GF-D8 (cell line): ENCODE results near the gene PAX7.

ENCODE experiments used
- DNase-seq: peaks from one replicate; lab custom pipeline; 2025; lab: John Stamatoyannopoulos, UW

The PAX7 gene

DNA sequence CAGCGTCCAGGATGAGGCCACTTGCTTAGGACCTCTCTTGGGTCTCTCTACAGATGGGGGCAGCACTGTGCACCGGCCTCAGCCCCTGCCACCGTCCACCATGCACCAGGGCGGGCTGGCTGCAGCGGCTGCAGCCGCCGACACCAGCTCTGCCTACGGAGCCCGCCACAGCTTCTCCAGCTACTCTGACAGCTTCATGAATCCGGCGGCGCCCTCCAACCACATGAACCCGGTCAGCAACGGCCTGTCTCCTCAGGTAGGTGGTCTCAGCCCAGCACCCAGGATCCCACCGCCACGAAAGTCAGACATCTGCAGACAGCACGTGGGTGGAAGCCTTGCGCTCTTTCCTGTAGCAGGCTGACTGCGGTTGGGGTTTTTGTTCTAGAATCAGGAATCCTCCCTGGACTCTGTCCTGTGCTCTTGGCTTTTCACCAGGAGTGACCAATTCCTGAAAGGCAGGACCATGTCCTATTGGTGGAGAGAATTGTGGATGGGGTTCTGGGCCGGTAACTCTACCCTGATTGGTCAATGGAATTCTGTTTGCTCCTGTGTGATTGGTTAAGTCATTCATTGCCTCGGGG is 72.5 kb downstream of the PAX7 start:
- no peak for DNase-seq

DNA sequence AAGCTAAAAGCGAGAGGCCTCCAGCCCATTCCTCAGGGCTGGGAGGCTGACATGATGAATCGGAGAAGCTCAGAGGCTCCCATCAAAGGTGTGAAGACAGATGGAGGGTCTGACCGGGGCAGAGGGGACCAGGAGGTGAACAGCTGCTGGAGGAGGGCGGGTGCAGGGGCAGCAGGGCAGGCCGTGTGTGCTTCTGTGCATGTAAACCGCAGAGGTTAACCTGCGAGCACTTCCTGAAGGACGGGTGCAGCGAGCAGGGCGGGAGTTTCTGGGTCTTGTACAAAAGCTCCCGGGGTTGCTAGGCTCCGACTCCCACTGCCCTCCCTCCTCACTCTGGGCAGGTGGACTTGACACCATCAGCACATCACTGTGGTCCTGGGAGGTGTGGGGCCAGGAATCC is 75.2 kb downstream of the PAX7 start:
- DNase-seq: no peak

DNA sequence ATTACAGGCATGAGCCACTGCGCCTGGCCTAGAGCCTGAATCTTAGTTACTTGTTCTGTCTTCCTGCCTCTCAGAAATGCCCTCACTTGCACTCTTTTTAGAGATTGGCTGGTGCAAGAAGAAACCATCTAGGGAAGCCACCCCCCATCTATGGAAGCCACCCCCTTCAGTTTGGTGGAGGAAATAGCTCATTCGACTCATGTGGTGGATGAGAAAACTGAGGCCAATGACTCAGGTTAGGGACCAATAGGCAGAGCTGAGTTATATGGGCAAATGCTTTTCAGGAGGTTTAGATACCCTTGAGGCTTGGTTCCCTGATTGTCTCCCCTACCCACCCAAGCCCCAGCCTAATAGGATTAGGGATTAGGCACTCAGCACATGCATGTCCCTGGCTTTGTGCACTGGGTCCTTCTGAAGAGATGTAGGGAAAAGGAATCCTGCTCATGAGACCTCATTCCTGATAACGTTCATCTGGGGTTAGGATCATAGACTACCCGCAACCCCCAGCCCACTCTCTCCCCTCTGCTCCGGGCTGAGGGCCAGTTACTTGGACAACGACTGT is 77.1 kb downstream of the PAX7 start:
- no peak for DNase-seq

DNA sequence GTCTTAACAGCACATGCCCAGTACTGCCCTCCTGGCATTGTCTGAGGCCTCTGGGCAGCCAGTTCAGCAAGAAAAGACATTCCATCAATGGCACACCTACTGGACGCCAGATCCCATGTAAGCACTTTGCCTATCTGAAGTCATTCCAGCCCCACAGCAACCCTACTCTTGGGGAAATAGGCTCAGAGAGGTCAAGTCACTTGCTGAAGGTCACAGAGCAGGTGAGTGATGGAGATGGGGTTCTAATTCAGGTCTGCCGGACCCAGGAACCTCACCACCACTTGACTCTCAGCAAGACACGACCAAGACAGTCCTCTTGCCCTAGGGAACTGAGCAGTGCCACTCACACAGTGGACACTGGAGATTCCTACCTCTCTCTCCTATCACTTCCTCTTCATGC is 79.4 kb downstream of the PAX7 start:
- no peak for DNase-seq

DNA sequence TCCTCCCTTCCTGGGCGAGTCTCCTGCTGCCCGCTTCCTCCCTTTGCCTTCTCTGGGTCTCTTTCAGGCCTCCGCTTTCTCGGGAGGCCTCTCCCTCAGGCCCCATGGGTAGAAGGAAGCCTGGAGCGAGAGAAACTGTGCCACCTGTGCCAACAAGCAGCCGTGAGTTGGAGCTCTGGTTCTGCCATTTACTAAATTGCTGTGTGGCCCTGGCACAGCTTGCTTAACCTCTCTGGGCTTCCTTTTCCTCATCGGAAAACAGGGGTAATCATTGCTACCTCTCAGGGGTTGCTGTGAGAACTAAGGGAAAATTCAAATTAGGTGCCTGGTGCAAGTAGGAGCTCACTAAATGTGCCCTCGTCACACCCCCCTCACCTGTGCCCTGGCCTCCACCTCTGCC is 80.4 kb downstream of the PAX7 start:
- DNase-seq: no peak

DNA sequence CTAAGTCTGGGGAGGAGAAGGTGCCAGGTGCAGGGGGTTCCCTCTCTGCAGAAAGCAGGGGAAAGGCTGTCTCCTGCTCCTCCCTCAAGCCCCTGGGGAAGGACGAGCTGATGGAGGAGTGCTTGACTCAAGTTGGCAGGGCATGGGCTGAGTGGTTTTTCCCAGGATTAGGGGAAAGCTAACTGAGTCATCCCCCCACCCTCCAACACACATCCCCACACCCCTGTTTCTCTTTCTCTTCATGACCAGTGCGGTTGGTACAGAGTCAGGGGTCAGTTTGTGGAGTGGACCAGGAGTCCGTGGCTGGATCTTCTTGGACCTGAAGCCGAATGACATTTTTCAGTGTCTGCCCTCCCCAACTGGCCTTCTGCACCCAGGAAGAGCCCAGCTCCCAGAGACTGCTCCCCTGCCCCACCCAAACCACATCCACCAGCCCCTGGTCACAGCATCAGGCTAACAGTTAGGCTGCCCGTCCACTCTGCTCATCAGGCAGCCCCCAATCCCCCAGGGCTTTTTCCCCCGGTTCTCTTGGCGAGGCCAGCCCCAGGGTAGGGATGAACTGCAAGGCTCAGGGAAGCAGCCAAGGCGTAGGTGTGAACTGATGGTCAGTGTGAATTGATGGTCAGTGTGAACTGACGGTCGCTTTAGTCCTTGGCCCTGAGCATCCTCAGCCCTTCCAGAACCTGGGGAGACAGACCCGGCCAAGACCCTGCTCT is 81.0 kb downstream of the PAX7 start:
- DNase-seq: no peak

DNA sequence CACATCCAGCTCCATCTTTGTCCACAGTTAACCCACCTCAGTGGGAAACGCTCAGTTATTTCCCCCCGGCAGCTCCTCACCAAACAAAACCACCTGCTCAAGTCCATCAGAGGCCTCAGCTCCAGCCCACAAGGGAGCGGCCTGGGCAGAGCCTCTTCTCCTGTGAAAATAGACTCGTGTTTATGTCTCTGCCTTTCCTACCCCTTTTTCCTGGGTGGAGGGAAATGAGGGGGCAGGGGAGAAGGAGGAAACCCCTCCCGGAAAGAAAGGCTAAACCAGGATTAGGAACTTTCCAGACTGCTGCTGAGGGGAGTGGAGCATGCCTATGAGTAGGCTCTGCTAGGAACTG is 81.6 kb downstream of the PAX7 start:
- DNase-seq: no peak

DNA sequence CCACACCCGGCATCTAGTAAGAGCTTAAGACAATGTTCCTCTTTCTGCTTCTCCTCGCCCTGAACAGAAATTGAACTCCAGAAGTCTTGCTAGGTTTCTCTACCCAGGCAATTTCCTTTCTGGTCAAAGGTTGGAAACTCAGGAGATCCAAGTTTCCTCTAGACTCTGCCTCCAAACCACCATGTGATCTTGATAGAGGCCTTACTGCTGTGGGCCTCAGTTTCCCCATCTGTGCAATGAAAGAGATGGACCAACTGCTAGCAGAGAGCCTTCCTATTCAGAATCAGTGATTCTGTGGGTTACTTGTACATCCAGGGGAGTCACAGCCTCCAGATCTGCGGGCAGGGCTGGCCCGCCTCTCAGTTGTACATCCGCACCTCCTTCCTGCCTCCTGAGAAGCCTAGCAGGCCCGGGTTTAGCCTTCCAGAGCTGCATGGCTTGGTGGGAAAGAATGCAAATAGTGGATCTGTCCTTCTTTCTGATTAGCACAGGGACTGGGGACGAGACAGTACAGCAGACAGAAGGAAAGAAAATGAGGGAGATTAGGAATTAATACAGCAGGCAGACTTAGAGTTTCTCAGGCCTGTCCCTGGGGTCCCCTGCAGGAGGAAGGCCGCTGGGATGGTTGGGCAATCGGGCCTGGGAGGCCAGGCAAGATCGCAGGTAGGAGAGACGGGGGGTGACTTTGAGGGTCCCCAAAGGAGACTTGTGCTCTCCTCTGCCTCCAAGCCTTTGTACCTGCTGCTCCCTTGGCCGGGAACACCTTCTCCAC is 83.9 kb downstream of the PAX7 start:
- DNase-seq: no peak

DNA sequence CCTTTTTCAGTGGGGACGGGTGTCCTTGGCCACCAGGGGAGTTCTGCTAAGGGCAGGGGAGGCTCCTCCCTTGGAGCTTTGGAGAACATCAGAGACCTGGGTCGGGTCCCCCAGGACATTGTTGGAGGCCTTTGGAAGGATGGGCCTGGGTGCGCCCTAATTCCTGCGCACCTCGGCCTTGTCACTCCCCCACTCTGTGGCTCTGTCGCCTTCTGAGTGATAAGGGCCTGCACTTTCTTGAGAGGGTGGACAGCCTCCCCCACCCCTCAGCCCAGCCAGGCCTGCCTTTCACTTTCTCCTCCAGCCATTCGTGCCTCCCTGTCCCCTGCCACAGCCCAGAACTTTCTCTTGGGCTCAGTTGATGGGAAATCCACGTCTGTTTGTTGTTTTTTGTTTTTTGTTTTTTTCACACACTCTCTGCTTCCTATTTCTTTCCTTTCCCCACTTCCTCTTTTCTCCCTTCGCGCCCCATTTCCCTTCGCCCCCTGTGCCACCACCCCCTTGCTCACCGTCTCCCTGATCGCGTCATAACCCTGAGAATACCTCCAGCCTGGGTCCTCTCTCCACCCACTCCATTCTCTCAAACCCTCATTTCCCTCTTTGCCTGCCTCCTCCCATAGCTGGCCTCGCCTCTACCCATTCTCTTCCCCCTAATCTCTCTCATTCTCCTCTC is 85.6 kb downstream of the PAX7 start:
- DNase-seq: no peak

DNA sequence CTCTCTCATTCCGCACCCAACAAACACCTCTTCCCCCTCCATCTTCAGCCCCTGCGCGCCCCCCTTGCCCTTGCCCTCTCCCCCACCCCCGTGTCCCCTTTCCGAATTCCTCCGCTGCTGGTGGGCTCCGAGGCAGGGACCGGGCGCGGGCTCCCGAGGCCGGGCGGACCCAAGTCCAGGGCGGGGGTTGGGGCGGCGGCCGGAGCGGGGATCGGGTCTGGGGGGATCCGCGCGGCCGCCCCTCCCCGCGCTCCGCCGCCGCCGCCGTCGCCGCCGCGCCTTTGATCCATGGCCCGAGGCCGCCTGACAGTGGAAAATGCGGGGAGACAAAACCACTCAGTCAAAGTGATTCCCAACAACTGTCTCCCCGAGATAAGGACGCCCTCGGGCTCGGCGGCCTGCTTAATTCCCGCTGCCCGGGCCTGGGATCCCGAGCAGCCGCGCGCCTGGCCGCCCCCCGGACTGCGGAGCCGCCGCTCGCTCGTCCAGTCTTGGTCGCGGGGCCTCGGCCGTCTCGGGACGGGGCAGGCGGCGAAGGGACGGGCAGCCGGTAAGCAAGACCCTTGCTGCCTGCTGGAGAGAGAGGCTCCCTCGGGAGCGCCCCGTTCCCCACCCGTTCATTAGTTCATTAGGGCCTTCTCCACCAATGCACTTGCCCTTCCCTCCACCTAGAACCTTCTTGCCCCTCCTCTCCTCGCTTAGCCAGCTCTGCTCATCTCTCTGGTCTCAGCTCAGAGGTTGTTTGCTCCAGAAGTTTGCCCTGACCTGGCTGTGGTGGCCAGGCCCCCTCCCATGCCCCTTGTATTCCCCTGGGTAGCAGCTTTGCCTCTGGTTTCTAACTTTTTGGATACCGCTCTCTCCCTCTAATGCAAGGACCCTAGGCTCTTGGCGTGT is 86.4 kb downstream of the PAX7 start:
- no peak for DNase-seq

DNA sequence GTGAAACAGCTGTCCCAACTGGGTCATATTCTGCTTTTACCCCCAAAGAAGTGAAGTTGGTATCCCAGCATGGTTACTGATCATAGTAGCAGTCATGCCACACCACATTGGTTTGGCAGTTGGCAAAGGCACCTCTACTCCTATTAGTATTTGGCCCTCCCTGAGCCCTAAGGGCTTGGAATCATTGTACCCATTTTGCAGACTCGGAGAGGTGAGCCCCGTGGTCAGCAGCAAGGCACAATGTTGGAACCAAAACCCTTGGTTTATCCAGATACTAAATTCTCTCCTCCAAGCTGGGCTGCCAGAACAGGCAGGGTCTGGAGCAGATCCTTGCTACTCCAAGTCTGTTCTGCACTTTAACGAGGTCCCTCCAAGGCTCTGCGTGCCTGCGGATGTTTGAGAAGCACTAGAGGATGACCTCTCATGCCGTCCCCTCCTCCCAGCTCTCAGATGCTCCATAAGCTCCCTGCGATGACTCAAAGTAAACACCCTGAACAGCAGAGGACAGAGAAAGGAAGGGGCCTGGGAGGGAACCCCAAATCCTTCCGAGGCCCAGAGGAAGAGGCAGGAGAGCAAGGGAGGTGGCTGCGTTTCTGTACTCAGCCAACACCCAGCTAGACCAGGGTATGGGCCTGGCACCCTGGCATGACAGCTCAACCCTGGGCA is 89.3 kb downstream of the PAX7 start:
- DNase-seq: no peak

DNA sequence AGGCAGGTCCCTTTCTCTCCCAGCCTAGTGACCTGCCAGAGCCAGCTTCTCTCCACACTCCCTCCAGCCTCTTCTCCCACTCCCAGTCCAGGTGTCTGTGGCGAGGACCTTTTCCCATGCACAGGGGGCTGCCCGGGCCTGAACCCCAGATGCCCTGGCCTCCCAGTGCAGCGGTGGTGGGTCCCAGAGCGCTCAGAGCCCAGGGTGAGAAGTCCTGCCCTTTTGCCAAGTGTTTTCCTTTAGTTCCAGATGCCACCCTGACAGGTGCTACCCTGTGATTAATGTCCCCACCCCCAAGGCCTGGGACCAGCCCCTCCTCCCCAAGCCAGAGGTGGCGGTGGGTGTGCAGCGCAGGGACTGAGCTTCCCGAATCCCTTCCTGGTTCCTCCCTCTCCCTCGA is 90.4 kb downstream of the PAX7 start:
- DNase-seq: no peak

DNA sequence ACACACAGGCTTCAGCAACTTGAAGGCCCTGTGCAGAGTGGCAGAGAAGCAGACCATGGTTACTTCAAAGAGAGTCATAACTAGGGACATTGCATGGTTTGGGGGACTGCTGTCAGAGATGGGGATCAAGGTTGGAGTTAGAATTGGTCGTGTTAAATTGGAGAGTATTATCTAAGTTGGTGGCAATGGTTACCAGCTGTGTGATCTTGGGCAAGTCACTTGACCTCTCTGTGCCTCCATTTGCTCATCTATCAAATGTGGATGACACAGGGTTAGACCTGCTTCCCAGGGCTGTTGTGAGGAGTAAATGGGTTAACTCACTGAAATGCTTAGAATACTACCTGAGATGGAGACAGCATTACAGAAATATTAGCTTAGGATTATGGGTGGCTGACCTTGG is 91.1 kb downstream of the PAX7 start:
- DNase-seq: no peak

DNA sequence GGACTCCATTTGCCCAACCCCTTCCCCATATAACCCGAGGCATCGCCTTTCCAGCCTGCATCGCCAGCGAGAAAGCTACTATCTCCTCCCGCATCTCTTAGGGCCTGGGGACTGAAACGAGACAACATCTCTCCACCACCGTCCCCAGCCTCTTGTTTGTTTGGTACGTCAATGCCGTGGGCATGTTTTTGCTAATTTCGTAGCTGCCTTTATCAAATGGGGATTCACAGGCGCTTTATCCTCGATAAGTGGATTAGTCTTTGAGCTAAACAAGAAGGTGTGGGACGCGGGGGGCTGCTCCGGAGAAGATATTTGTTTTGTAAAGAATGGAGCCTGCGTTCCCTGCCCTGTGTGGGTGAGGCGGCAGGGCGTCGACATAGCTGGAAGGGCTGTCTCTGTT is 91.6 kb downstream of the PAX7 start:
- no peak for DNase-seq

DNA sequence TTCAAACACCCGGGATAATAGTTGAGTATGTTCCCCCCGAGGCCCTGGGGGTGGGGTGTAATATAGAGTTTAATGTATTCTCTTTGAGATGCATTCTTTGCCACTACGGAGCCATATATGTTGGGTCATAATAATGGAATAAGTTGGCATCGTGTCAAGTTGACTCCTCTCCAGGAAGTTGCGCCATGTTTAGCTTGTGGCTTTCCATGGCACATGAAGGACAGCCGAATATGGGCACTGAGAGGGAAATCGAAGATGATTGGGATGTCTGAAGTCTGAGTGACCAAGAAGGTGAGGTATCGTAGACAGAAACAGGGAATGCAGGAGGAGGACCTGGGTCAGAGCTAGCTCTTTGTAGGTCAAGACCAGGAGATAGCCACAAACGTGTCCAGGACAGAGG is 92.6 kb downstream of the PAX7 start:
- DNase-seq: no peak

DNA sequence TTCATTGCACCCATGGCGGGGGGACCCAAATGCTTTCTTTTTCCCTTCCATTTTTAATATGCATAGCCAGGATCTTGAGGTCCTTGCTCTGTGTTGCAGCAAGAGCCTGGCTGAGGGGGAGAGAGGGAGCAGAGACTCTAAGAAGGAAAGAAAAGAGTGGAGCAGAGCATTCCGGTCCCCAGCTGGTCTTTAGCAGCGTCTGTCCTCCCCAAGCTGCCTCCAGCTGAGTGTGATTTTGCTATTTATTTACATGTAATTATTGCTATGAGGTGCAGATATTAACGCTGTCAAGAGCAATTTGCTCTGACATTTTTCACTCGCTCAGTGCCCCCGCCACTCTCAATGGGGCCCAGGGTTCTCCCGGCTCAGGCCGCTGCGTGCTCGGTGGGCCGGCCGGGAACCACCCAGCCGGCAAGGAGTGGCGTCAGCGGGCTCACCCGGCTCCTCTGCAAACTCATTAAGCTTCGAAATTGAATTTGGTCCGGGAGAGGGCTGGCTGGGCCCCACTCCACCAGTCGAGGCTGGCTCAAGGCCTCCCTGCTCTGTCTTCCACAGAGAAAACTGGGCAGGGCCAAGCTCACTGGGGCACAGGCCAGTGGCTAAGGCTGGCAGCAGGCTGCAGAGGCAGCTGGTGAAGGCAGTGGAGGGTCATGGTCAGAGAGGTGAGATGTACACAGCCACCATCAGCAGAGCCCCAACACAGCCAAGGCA is 93.2 kb downstream of the PAX7 start:
- DNase-seq: no peak

DNA sequence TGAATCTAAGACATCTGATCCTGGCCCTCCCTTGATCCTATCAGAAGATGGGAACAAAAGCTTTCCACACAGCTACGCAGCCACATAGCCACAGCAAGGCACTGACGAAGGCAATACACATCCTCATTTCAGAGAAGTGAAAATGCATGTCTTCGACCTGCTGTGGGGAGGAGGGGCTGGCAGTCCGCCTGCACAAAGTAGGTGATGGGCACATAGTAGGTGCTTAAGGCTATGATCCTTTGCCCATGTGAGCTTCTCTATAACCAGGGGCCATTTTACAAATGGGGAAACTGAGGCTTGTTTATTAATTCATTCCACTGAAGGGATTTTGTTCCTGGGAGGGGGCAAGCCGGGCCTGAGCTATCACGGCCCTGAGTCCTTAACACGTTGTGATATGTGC is 94.2 kb downstream of the PAX7 start:
- DNase-seq: no peak

DNA sequence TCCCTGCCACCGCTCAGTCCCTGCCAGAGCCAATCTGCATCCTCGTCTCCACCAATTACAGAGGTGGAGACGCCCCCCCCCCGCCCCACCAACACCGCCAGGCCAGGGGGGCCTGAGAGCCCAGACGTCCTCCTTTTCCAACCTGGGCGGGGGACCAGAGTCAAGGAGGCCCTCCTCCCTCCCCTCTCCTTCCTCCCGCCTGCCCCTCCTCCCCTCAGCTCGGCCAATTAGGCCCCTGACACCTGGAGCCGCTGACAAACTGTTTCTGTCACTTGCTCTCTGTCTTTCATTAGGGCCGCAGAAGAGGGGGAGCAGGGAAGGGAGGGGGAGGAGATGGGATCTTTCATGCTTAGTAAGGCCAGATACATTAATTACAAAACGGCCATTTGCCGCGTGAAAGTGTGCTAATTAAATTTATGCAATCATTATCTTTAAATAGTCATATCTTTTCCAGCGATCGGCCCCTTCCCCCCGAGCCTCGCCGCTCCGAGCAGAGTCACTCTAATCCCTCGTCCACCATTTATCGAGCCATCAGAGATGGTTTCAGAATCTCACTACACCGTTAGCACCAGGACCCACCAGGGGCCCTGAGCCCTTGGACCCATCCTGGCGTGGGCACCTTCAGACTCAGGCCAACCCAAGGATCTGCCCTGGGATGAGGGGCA is 94.7 kb downstream of the PAX7 start:
- no peak for DNase-seq

DNA sequence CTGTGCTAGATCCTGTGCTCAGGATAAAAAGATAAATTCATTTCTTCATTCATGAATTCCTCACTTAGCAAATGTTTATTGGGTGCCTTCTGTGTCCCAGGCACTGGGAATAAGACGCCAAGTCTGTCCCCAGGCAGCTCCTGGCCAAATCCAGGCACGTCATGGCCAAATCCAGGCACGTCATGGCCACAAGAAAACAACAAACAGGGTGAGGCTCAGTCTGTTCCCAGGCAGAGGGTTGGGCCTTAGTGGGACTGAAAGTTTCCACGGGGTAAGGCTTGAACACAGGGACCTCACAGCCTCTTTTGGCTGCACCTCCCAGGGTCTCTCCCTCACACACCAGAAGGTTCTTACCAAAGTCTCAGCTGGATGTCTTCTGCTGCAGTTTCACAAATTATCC is 95.7 kb downstream of the PAX7 start:
- no peak for DNase-seq

DNA sequence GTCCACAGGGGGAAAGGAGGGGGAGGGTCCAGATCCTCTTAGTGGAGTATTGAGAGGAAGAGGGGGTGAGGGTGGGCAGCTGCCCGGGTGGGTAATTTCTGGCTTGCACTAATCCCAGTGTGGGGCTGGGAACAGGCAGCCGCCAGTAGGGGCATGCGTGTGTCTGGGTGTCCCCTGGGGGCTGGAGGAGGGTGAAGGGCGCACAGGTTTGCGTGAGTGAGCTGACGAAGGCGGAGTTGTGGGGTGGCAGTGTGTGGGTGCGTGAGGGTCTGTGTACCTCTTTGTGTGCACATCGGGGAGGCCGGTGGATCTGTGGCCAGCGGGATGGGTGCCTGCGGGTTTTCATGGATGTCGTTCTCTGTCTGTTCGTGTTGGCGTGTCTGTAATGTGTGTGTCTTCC is 97.3 kb downstream of the PAX7 start:
- no peak for DNase-seq
